ENCODE results near the gene PTAFR. TPM values are rescaled to one million over a fixed set of nuclear protein-coding genes. Genes with fewer than 3 reads are reported as not detected.

Gene PTAFR
- total RNA-seq, 1 donor from 2014 or later = 0.48 TPM

DNA sequence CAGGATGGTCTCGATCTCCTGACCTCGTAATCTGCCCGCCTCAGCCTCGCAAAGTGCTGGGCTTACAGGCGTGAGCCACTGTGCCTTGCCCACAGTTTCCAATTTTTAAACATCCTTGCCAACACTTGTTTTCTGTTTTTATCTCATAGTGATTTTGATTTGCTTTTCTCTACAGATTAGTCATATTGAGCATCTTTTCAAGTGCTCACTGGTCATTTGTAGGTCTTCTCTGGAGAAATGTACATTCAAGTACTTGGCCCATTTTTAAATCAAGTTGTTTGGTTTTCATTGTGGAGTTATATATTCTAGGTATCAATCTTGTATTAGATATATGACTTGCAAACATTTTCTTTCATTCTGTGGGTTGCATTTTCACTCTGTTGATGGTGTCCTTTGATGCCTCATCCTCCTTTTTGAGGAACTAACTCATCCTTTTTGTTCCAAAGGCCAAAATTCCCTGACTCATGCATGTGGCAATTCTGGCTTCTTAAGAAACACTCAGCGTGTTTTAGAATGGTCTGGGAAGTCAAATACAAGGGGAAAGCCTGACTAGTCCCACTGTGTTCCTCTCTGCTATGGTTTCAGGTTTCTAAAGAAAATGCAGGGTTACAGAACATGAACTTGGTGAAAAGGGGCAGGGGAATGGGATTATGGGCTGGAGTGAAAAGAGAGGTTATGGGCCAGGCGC lies 37.3 kb downstream of the PTAFR start:
- Mint-ChIP-seq H3K4me3 (no peak overlapping the region), H3K27ac (no peak overlapping the region), H3K27me3 (no peaks in the 10 kb centered on the region), H3K36me3 (no peaks in the 10 kb centered on the region), H3K4me1 (ENCODE audit: unreplicated experiment) (no peaks in the 10 kb centered on the region), H3K9me3 (no peaks in the 10 kb centered on the region)
- TF ChIP-seq, protein P1, sequence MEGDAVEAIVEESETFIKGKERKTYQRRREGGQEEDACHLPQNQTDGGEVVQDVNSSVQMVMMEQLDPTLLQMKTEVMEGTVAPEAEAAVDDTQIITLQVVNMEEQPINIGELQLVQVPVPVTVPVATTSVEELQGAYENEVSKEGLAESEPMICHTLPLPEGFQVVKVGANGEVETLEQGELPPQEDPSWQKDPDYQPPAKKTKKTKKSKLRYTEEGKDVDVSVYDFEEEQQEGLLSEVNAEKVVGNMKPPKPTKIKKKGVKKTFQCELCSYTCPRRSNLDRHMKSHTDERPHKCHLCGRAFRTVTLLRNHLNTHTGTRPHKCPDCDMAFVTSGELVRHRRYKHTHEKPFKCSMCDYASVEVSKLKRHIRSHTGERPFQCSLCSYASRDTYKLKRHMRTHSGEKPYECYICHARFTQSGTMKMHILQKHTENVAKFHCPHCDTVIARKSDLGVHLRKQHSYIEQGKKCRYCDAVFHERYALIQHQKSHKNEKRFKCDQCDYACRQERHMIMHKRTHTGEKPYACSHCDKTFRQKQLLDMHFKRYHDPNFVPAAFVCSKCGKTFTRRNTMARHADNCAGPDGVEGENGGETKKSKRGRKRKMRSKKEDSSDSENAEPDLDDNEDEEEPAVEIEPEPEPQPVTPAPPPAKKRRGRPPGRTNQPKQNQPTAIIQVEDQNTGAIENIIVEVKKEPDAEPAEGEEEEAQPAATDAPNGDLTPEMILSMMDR (conservative IDR thresholded peaks at IDR 0.05) = no peak
- no peak for DNase-seq (ENCODE audit: extremely low spot score, unreplicated experiment)

DNA sequence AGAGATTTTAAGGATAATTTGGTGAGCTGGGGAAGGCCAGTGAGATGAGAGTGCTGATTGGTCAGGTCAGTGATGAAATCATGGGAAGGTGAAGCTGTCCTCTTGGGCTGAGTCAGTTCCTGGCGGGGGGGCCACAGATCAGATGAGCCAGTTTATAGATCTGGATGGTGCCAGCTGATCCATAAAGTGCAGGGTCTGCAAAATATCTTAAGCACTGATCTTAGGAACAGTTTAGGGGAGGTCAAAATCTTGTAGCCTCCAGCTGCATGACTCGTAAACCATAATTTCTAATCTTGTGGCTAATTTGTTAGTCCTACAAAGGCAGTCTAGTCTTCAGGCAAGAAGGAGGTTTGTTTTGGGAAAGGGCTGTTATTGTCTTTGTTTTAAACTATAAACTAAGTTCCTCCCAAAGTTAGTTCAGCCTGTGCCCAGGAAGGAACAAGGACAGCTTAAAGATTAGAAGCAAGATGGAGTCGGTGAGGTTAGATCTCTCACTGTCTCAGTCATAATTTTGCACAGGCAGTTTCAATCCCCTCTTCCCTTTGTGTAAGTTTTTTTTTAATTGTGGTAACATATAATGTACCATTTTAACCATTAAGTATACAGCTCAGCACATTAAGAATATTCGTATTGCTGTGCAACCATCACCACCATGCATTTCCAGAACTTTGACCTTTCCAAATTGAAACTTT lies 39.4 kb downstream of the PTAFR start:
- no peaks in the 10 kb centered on the region for H3K9me3 Mint-ChIP-seq

DNA sequence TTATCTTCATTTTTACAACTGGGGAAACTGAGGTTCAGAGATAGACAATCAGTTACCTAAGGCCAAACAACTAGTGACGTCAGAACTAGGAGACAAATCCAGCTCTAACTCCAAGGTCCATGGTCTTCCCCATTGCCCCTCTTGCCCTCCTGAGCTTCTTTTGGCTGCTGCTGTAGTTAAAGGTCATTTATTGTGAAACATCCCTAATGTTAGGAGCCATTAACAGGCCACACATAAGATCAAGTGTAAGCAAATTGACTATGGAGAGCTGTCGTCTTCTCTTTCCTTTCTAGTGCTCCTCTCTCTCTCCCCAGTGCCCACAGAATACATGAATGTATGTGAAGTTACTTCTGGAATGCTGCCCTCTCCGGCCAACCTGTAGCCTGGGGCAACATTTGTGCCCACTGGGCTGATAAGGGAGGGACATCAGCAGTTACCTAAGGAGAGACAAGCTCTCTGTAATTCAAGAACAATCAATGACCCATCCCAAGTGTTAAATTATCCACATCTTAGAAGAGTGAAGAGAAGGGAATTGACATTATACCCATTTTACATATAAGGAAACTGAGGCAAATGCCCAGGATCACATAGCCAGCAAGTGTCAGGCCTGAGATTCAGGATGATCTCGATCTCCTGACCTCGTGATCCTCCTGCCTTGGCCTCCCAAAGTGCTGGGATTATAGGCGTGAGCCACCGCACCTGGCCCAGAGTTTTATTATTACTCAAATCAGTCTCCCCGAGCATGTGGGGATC lies 40.1 kb downstream of the PTAFR start:
- Mint-ChIP-seq H3K9me3 (no peaks in the 10 kb centered on the region), H3K27me3 (no peaks in the 10 kb centered on the region), H3K4me1 (ENCODE audit: unreplicated experiment) (no peaks in the 10 kb centered on the region), H3K36me3 (no peaks in the 10 kb centered on the region), H3K4me3 (no peak overlapping the region), H3K27ac (no peak overlapping the region)
- TF ChIP-seq, protein P1 (conservative IDR thresholded peaks at IDR 0.05) = no peak
- DNase-seq (ENCODE audit: extremely low spot score, unreplicated experiment) = no peak

More for the DNA sequence above, 39.4 kb downstream of the PTAFR start:
- Mint-ChIP-seq H3K36me3 (no peaks in the 10 kb centered on the region), H3K27ac (no peak overlapping the region), H3K4me3 (no peak overlapping the region), H3K27me3 (no peaks in the 10 kb centered on the region), H3K4me1 (ENCODE audit: unreplicated experiment) (no peaks in the 10 kb centered on the region)
- DNase-seq (ENCODE audit: extremely low spot score, unreplicated experiment) = no peak
- TF ChIP-seq, protein P1 (conservative IDR thresholded peaks at IDR 0.05) = no peak

DNA sequence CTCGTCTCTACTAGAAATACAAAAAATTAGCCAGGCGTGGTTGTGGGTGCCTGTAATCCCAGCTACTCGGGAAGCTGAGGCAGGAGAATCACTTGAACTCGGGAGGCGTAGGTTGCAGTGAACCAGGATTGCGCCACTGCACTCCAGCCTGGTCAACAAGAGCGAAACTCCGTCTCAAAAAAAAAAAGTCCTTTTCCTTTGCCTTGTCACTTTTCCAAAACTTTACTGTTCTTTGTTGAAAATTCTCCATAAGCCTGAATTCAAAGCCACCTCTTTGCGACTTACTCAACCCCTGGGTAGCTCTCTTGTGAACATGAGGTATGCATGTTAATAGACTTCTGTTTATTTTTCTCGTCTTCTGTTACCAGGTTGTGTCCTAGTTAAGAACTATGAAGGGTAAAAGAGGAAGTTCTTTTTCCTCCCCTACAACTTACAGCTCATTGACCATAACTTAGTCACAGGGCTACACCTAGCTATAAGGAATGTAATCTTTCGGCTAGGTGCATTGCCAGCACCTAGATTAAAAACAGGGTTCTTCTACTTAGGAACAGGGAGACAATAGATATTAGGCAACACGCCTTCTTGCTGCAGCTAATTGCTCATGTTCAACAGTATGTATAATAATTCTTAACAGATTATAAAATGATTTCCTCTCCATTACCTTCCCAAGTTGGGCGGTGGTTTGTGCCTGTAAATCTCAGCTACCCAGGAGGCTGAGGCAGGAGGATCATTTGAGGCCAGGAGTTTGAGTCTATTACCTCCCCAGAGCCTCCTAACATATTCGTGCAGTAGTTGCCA lies 40.9 kb downstream of the PTAFR start:
- H3K27ac Mint-ChIP-seq = no peak overlapping the region
- H3K36me3 Mint-ChIP-seq = no peaks in the 10 kb centered on the region
- TF ChIP-seq, protein P1 (conservative IDR thresholded peaks at IDR 0.05) = no peak
- no peak overlapping the region for H3K4me3 Mint-ChIP-seq
- H3K27me3 Mint-ChIP-seq = no peaks in the 10 kb centered on the region
- DNase-seq (ENCODE audit: extremely low spot score, unreplicated experiment) = no peak
- H3K9me3 Mint-ChIP-seq = no peaks in the 10 kb centered on the region
- H3K4me1 Mint-ChIP-seq (ENCODE audit: unreplicated experiment) = no peaks in the 10 kb centered on the region

DNA sequence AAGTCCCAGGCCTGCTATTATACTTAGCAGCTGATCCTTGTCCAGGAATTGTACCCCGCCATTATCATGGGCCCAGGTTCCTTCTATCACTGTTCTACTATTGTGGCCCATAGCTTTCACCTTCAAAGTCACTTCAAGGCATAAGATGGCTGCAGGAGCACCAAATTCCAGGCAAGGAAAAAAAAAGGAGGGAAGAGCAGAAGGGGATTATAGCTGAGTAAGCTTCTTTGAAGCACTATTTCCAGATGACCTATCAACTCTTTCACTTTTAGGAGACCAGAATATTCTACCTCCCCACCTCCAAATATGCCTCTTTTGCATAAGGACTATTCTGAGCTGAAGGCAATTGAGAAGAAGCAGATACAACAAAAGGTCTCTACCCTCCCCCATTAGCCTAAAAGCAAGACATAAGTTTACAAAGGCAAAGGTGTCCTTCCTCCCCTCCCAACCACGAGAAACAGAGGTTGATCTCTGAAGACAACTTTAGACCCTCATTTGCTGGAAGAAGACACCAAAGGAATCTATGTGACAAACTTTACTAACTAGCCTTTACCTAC lies 41.8 kb downstream of the PTAFR start:
- Mint-ChIP-seq H3K4me1 (ENCODE audit: unreplicated experiment) (no peaks in the 10 kb centered on the region), H3K36me3 (no peaks in the 10 kb centered on the region), H3K27ac (no peak overlapping the region), H3K27me3 (peaks cover 3% of the 10 kb centered on the region), H3K4me3 (no peak overlapping the region), H3K9me3 (no peaks in the 10 kb centered on the region)
- TF ChIP-seq, protein P1 (conservative IDR thresholded peaks at IDR 0.05) = no peak
- no peak for DNase-seq (ENCODE audit: extremely low spot score, unreplicated experiment)

Measured in type B pancreatic cell (in vitro differentiated cells).